Endothelial cell of hepatic sinusoid (primary cell): ENCODE results near the gene TLE7.

ENCODE experiments used
- in situ Hi-C: cut with HindIII; loops from 2 replicates; pipeline ENCODE4 v1.10.0; 2017; ENCODE audit warnings: low sequenced_read_pairs

TLE7 gene

GRCh38 chr16:71442051-71442440 lies at the start of gene TLE7:
TSS of gene TLE7 (minus strand) at chr16:71442054. CDS start at chr16:71433324, 8,730 bp downstream.
- in situ Hi-C loops, result no loop called here

DNA sequence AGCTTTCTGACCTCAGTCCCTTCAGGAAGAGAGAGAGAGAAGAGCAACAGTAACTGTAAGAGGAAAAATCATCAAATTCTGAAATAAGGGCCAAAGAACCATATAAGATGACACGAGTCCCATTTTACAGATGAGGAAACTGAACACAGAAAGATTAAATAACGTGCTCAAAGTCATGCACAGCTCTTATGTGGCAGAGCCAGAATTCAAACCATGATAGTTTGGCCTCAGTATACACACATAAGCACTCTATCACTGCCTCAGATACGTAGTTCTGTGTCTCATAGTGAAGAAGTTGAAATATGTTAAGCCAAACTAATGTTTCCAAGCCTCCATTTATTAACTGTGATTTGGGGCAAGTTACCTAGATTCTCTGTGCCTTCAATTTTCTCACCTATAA lies 49.2 kb upstream of the TLE7 start:
- in situ Hi-C loops, result loop anchor here (5.0 kb wide), 2 partner anchors 66 to 79 kb away; no protein-coding TSS in a partner anchor

GRCh38 chr16:71490361-71490760 lies 48.5 kb upstream of the TLE7 start:
- in situ Hi-C loops, result loop anchor here (5.0 kb wide), 2 partner anchors 67 to 78 kb away; no protein-coding TSS in a partner anchor

- in situ Hi-C loops, result no loop called here
Observed at GRCh38 chr16:71489122-71489521, 47.3 kb upstream of the TLE7 start, which contains the start of gene ZNF19. TSS of gene ZNF19 (minus strand) at chr16:71489324. CDS start at chr16:71482114, 7,210 bp downstream.

DNA sequence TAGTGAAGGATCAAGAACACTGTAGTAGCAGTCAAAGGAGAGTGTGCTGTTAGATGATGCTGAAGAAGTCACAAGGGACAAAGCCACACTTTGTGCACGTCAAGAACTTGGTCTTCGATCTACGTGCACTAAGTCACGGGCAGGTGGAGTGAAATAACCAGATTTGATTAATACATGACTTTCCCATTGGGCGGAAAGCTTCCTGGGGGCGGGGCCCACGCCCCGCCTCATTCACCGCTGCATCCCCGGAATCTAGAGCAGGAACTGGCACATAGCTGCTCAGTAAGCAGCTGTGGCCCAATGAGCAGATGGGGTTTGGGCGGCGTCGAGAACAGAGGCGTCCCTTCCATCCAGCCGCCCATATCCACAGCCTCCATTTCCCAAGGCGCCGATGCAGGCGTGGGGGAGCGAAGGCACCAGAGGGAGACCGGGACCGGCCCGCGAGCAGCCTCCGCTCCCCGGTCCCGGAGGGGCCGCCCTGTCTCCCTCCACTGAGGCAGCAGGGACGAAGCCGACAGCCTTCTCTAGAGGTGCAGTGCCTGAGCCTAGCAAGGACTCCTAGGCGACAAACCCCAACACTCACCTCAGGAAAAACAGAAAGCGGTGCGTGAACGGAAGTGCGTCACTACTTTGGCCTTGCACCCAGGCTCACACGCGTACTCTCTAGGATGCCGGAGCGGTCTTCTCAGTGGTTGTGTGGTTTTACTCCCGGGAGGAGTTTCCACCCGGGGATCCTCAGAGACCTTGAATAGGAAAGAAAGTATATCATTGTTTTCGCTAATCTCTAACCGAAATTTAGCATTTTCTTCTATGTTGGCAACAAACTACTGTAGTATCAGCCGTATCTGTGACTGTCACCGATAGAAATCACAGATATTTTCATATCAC lies 42.4 kb upstream of the TLE7 start:
- in situ Hi-C loops, result no loop called here

GRCh38 chr16:71482569-71482968 lies 40.7 kb upstream of the TLE7 start:
- in situ Hi-C loops, result no loop called here

- in situ Hi-C loops, result no loop called here
Observed at GRCh38 chr16:71480956-71481355, 39.1 kb upstream of the TLE7 start.

DNA sequence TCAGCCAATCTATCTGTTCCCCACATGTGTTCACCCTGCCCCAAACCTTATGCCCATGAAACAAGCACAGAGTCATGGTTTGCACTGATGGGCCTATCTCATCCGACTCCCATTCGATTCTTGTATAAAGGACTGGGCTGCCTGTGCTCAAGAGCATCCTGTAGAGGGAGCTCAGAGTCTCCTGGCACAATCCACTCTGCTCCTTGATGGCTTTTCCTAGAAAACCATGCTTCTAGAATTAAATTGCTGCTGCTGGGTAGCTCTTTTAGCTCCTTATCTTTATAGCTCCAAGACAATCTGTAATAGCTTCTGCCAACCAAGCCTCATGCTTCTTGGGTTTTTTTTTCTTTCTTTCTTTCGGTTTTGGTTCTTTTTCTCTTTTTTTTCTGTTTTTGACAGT lies 37.6 kb upstream of the TLE7 start:
- in situ Hi-C loops, result no loop called here

DNA sequence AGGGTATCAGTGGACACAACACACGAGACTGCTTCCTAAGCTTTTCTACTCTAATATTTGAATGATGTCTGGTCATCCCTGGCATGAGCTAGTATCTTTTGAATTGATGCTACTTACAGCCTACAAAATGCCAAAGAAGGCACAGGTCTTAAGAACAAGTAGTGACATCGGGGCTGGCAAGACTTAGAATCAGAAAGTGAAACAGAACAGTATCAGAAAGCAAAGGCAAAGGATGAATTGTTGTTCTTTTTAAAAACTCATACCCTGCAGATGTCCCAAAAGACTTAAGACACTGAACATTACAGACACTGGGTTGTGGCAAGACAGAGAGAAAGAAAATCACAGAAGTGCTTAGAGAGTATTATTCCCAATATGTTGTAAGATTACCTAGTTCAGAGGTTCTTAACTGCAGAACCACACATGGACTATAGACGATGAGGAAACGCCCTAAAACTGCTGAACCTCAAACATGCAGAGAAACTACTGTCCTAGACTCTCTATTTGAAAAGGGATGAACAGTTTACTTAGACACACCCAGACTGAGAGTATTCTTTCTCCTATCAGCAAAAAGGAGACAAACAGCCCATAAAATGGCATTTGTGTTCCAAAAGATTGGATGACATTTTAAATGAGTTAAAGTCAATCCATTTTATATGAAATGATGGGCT lies 34.7 kb upstream of the TLE7 start:
- in situ Hi-C loops, result no loop called here

- in situ Hi-C loops, result no loop called here
Observed at GRCh38 chr16:71474864-71475263, 33.0 kb upstream of the TLE7 start.

DNA sequence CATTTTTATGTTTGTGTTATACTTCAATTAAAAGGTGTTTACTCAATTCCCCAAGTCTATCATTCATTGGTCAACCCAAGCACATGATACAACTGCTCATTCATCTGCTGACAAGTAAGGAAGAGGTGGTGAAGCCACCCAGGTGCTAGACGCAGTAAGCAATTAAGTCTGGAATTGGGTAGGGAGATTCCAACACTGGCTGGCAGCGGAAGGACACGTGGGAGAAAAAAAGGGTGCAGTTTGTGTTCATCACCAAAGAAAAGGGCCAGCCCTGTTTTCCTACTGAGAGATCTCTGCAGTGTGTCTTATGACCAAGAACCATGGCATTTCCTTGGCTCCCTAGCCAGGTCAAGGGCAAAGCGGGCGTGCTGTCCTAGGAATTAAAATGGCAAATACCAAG lies 32.0 kb upstream of the TLE7 start:
- in situ Hi-C loops, result no loop called here

DNA sequence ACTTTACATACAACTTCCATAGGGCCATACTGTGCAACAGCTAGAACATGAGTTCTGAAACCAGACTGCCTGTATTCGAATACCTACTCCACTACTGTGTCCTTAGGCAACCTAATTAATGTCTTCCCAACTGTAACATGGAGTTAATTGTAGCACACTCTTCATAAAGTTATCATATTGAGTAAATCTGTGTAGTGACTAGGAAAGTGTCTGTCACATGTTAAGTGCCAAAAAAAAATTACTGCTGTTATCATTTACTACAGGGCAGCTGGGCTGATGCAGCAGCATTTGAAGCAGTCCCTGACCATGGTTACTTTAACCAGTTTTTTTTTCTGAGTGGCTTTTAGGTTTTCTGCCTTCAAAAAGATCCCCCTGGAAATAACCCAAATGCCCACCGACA lies 31.1 kb upstream of the TLE7 start:
- in situ Hi-C loops, result no loop called here

GRCh38 chr16:71472051-71472450 lies 30.2 kb upstream of the TLE7 start:
- in situ Hi-C loops, result no loop called here

DNA sequence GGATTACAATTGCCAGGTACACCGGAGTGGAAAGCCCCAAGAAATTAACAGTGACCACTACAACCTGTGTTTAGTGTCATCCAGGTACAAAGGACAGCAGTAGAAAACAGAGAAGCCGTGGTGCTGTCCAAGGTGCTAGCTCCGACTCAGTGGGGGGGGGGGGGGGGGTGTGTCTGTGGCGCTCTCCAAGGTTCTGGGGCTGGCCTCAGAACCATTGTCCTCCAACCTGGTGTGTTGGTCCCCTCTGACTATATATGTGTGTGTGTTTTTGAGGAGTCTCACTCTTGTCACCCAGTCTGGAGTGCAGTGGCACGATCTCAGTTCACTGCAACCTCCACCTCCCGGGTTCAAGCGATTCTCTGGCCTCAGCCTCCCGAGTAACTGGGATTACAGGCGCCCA lies 26.0 kb upstream of the TLE7 start:
- in situ Hi-C loops, result loop anchor here (5.0 kb wide), 2 partner anchors 41 to 89 kb away; no protein-coding TSS in a partner anchor

- in situ Hi-C loops, result no loop called here
Observed at GRCh38 chr16:71464231-71464630, 22.4 kb upstream of the TLE7 start.

DNA sequence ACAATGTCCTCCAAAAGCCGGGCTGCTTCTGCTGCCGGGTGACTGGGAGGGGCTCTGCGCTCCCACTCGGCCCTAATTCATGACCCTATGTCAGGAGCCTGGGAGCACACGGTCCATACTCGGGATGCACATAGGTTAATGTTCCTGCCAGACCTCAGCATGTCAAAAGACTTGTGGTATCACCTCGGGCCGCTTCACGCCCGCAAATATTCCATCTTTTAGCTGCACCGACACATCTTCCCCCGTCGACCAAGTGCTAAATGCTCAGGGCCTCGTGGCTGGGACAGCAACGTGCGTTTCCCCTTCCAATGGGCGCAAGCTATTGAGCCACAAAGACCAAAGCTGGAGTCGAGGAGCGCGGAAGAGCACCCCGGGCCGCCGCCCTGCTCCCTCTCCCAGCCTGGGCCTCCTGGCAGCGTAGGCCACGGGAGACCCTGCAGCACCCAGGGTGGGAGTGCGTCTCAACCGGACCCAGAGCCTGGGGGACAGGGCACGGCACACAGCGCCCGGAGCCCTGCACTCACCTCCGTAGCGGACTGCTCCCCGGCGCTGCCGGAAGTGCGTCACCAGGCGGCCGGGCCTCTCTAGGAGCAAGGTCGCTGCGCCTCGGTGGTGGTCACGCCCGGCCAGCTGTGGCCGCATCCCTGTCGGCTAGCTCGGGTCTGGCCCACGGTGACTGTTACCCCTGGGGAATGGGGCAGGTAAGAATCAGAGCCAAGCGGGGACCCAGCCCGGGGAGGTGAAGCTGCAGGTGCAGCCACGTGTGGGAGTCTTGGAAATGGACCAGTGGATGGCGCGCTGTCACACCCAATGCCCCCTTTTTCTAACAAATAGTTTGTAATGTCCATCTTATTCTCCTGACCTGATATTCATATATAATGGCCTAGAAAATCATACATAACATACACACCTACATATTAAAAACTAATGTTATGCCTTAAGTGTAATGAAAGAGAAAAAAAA lies 20.1 kb upstream of the TLE7 start, which contains the start of gene ZNF23:
Gene ZNF23, minus strand, starts transcription at position 562 of the 963 bp plus-strand sequence. CDS start 5,451 bp downstream, outside the sequence.
- in situ Hi-C loops, result no loop called here

GRCh38 chr16:71460941-71461340 lies 19.1 kb upstream of the TLE7 start:
- in situ Hi-C loops, result no loop called here

- in situ Hi-C loops, result no loop called here
Observed at GRCh38 chr16:71460236-71460635, 18.4 kb upstream of the TLE7 start.

GRCh38 chr16:71459510-71459909 lies 17.7 kb upstream of the TLE7 start:
- in situ Hi-C loops, result no loop called here

DNA sequence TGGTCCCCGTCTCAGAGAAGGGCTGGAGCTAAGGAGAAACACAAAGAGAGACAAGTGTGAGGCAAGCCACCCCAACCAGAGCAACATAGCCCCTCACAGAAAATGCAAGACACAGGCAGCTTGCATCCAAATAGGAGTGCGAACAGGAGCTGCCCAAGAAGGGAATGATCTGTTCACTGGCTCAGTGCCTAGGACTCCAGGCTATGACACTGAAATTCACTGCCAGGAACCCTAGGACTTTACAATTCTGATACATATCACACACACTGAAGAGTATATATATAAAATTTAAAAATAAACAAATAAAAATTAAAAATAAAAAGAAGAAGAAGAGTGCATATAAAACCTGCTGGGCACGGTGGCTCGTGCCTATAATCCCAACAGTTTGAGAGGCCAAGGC lies 14.9 kb upstream of the TLE7 start:
- in situ Hi-C loops, result no loop called here

DNA sequence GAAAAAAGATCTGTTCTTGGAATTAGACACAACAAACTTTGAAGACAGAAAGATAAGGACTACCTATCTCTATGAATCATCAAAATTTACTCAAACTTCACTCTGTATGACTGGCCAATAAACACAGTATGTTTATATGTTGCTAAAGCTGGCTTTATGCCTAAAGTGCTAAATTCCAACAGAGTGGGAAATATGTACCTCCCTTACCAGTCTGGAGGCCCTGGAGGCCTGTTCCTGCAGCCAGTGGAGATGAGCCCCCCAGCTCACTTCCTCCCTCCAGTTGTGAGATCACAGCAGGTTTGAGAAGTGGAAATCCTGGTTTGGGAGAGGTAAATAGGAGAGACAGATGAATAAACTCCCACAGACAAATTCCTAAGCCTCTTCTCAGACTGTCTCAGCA lies 11.2 kb upstream of the TLE7 start:
- in situ Hi-C loops, result no loop called here
